HG03196 (cell line): ENCODE measurements around the gene PNPLA6.
A peak's percentile ranks its signal among the peaks of the same experiment; 100 is the strongest.
"Not testable (repeated sequence)": the region's sequence is repeated elsewhere in the genome, so short reads cannot be mapped to it uniquely, and the experiment has no call there.

ENCODE experiments used
- ATAC-seq: cut with Tn5 transposase; IDR thresholded peaks from one replicate; pipeline ENCODE4 v1.9.1; 2021; ENCODE audit not compliant: unreplicated experiment

Gene PNPLA6

GRCh38 chr19:7529610-7530490 lies 5.7 kb upstream of the PNPLA6 start:
- ATAC-seq: no peak

GRCh38 chr19:7533281-7533885 lies 2.1 kb upstream of the PNPLA6 start:
- ATAC-seq: no peak

DNA sequence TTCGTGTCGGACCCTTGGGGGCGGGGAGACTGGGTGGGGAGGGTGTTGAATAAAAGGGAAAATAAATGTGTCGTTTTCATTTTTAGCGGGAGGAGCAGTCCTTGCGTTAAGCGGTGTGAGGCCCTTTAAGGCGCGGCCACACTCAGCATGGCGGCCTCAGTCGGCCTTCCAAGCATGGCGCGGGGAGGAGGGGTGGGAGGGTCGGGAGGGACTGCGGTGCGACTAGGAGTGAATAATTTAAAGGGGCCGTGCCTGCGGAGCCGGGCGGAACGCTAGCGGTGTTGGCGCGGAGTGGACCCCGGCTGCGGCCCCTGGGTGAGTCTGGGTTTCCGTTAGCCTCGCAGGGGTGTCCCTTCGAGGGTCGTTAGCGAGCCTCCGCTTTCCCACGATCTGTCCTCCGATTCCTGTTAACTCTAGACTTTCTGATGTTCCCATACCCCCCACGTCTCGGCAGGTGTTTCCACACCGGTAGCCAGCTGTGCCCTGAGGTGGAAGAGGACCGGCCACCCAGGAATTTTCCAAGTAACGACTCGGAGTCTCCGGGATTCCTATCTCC lies 1.5 kb upstream of the PNPLA6 start:
- no peak for ATAC-seq

- peak; percentile 7 for ATAC-seq
These were observed 928 bp upstream of the PNPLA6 start for GRCh38 chr19:7534531-7535046.

- no peak for ATAC-seq
These were observed 630 bp downstream of the PNPLA6 start for GRCh38 chr19:7535998-7536695.

GRCh38 chr19:7538990-7539389 lies 3.5 kb downstream of the PNPLA6 start:
- ATAC-seq: not testable (repeated sequence)

- ATAC-seq: no peak
These were observed 4.4 kb downstream of the PNPLA6 start for GRCh38 chr19:7539827-7540425.

DNA sequence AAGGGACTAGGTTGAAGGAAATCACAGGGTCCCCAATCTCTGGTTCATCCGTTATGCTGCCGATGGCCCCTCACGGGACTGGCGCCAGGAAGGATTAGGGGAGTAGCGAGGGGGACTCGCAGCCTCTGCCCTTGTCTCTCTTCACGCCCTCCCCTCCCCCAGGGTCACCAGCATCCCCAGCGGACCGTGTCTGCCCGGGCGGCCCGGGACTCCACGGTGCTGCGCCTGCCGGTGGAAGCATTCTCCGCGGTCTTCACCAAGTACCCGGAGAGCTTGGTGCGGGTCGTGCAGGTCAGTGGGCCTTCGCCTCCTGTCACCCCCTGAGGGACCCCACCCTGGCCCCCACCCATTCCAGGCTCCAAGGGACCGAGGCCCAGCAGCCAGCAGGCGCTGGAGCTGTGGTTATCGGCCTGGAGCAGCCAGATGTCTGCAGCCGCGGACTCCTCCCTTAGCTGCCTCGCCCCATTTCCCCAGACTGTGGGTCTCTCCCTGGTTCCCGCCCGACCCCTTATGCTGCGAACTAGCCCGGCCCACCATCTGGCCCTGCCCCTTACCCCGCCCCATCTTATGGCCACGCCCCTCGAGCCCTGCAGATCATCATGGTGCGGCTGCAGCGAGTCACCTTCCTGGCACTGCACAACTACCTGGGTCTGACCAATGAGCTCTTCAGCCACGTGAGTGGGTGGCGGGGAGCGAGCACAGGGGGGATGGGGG lies 5.4 kb downstream of the PNPLA6 start:
- no peak for ATAC-seq

DNA sequence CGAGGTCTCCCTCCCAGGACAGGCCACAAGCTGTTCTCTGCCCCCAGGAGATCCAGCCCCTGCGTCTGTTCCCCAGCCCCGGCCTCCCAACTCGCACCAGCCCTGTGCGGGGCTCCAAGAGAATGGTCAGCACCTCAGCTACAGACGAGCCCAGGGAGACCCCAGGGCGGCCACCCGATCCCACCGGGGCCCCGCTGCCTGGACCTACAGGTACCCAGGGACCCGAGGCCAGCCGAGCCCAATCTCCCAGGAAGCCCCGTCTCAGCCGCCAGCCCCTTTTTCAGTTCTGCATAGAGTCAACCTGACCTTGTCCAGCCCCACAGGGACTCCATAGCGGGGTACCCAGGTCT lies 5.9 kb downstream of the PNPLA6 start:
- ATAC-seq: no peak

DNA sequence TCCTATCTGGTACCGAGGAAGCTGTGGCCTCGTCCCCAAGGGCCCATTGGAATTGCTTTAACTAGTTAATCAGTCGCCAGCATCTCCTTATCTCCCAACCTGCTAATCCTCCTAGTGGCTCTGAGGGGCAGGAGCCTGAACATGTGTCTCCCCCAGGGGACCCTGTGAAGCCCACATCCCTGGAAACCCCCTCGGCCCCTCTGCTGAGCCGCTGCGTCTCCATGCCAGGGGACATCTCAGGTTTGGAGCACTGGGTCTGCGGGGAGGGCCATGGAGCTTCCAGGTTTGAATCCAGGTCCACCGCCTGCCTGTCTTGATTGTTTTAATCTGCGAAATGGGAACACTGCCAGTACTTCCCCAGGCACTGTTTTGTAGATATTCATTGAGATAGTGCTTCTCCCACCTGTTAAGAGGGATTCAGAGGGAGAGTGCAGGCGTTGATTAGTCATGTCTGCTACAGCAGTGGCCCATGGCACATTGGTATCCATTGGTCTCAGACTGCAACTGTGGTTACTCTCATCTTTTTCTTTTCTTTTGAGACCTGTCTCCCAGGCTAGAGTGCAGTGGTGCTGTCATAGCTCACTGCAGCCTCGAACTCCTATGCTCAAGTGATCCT lies 6.4 kb downstream of the PNPLA6 start:
- ATAC-seq: no peak

GRCh38 chr19:7542556-7543348 lies 7.2 kb downstream of the PNPLA6 start:
- ATAC-seq: no peak

GRCh38 chr19:7544626-7545025 lies 9.1 kb downstream of the PNPLA6 start:
- no peak for ATAC-seq

DNA sequence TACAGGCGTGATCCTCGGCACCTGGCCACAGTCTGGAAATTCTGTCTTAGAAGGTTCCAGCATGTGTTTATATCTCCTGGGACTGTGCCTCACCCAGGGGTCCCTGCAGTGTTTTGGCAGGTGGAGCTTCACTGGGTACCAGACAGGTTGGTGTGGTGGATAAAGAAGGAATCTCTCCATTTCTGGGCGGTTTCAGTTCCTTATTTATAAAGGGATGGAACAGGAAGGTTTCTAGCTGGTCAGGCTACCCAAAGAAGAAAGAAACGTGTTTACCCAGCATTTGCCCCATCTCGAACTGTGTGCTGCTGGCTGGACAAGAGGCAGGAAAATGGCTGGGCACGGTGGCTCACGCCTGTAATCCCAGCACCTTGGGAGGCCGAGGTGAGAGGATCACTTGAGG lies 9.8 kb downstream of the PNPLA6 start:
- no peak for ATAC-seq

DNA sequence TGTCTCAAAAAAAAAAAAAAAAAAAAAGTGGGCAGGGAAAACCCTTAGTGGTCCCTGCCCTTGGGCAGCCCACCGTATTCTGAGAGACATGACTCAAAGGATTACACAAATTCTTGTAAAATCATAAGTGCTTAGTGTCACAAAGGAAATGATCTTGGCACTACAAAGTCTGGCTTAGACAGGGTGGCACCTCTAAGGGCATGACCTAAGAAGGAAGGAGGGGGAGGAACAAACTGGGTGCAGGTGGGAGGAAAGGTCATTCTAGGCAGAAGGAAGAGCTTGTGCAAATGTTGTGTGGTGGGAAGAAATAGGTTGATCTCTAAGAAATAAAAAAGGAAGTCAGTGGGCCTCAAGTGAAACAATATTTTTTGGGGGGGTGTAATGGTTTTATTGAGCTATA lies 10.4 kb downstream of the PNPLA6 start:
- ATAC-seq: no peak

DNA sequence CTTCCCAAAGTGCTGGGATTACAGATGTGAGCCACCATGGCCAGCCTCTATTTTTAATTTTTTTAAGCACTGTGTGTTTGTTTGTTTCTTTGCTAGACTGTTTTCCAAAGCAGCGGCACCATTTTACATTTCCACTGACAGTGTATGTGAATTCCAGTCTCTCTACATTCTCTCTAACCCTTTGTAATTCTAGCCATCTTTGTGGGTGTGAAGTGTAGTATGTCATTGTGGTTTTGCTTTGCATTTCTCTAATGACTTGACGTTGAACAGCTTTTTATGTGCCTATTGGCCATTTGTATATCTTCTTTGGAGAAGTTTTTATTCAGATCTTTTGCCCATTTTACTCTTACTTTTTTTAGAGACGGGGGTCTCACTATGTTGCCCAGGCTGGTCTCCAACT lies 11.6 kb downstream of the PNPLA6 start:
- ATAC-seq: no peak

GRCh38 chr19:7549429-7550148 lies 14.1 kb downstream of the PNPLA6 start:
- no peak for ATAC-seq

- ATAC-seq: no peak
These were observed 14.8 kb downstream of the PNPLA6 start for GRCh38 chr19:7550169-7550770.
